Activated naive CD4-positive, alpha-beta T cell treated with anti-CD3 and anti-CD28 coated beads, Interleukin-2, amount 10 ng/mL, durations not matched to agents 7 days and 5 days (primary cell): Measurements from ENCODE around the gene AVPR2.

Source experiments
- CTCF ChIA-PET: fragments of 350-600 bp; sonication (Branson Sonifier 250); formaldehyde crosslinking; loops from one replicate; lab custom pipeline; 2021; ENCODE audit warnings: antibody characterized with exemption; lab: Charles Lee
- DNase-seq: peaks from one replicate; pipeline ENCODE4 v3.0.0-alpha.2; 2020
- H3K27ac Mint-ChIP-seq: one replicate; pipeline ENCODE4 v1.8.0; 2021; ENCODE audit warnings: mild to moderate bottlenecking, moderate library complexity, mixed read lengths
- H3K27me3 Mint-ChIP-seq: one replicate; pipeline ENCODE4 v1.8.0; 2021; ENCODE audit warnings: mild to moderate bottlenecking, mixed read lengths
- H3K36me3 Mint-ChIP-seq: one replicate; pipeline ENCODE4 v1.8.0; 2021; ENCODE audit warnings: mixed read lengths
- H3K4me1 Mint-ChIP-seq: one replicate; pipeline ENCODE4 v1.8.0; 2021; ENCODE audit warnings: mixed read lengths
- H3K4me3 Mint-ChIP-seq: one replicate; pipeline ENCODE4 v1.8.0; 2021; ENCODE audit warnings: mild to moderate bottlenecking, moderate library complexity, mixed read lengths
- H3K9me3 Mint-ChIP-seq: one replicate; pipeline ENCODE4 v1.8.0; 2021; ENCODE audit warnings: mixed read lengths

The AVPR2 gene

DNA sequence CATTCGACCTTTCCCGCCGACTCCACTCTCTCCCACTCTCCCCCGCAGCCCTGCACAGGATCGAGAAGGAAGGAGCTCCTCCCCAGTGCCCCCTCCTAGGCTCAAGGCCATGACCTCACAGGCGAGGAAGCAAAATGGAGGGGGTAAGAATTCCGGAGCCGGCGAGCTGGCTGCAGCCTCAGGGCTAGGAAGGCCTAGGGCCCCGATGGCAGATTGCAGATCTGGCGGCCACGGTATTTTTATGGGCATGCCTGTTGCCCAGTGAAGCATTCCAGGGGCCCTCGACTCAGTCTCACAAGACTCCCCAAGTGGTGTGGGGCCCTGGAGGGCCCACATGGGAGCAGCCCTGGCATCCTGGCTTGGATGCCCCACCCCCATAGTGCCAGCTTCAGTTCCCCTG, 17.6 kb upstream of the AVPR2 start:
- Mint-ChIP-seq H3K4me1 (peaks cover 8% of the 10 kb centered on the region), H3K27me3 (peaks cover 89% of the 10 kb centered on the region), H3K4me3 (no peak overlapping the region), H3K36me3 (no peaks in the 10 kb centered on the region), H3K27ac (no peak overlapping the region), H3K9me3 (no peaks in the 10 kb centered on the region)
- no peak for DNase-seq
- CTCF ChIA-PET = no interaction called here

DNA sequence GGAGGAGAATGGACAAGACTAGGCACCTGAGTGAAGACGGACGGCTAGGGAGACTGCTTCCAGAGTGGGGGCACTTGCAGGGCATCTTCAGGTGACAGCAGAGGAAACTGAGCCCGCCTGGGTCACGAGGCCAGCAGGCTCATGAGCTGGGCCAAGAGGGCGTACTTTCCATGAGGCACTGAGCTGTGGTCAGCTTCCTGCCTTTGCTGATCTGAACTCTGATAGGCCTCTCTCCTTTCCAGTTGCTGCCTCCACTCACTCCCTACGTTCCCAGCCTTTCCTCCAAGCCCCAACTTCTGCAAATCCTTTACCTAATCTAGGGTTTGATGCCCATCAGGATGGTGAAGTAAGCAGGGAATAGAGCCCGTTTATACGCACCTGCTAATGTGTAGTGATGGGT, 17.1 kb upstream of the AVPR2 start:
- Mint-ChIP-seq H3K27ac (no peak overlapping the region), H3K36me3 (no peaks in the 10 kb centered on the region), H3K27me3 (peaks cover 89% of the 10 kb centered on the region), H3K4me1 (peaks cover 8% of the 10 kb centered on the region), H3K4me3 (no peak overlapping the region), H3K9me3 (no peaks in the 10 kb centered on the region)
- no peak for DNase-seq
- CTCF ChIA-PET = no interaction called here

- CTCF ChIA-PET = no interaction called here
- H3K27ac Mint-ChIP-seq = no peak overlapping the region
- no peak for DNase-seq
- H3K27me3 Mint-ChIP-seq = peaks cover 89% of the 10 kb centered on the region
- H3K9me3 Mint-ChIP-seq = no peaks in the 10 kb centered on the region
- no peaks in the 10 kb centered on the region for H3K36me3 Mint-ChIP-seq
- H3K4me3 Mint-ChIP-seq = no peak overlapping the region
- peaks cover 8% of the 10 kb centered on the region for H3K4me1 Mint-ChIP-seq
Observed at GRCh38 chrX:153888344-153888743, 16.1 kb upstream of the AVPR2 start.

DNA sequence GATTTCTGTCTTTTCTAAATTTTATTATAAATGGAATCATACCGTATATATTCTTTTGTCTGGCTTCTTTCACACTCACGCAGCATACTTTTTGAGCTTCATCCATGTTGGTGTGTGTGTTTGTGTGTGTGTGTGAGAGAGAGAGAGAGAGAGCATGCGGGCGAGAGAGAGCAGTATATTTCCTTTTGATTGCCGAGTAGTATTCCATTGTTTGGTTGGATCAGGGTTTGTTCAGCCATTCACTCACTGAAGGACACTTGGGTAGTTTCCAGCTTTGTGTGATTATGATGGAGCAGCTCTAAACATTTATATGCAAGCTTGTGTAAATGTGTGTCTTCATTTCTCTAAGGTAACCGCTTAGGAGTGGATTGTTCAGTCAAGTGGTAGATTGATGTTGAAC, 15.3 kb upstream of the AVPR2 start:
- CTCF ChIA-PET = no interaction called here
- no peak overlapping the region for H3K27ac Mint-ChIP-seq
- H3K4me3 Mint-ChIP-seq = no peak overlapping the region
- H3K9me3 Mint-ChIP-seq = no peaks in the 10 kb centered on the region
- H3K27me3 Mint-ChIP-seq = peaks cover 89% of the 10 kb centered on the region
- peaks cover 8% of the 10 kb centered on the region for H3K4me1 Mint-ChIP-seq
- no peaks in the 10 kb centered on the region for H3K36me3 Mint-ChIP-seq
- no peak for DNase-seq

DNA sequence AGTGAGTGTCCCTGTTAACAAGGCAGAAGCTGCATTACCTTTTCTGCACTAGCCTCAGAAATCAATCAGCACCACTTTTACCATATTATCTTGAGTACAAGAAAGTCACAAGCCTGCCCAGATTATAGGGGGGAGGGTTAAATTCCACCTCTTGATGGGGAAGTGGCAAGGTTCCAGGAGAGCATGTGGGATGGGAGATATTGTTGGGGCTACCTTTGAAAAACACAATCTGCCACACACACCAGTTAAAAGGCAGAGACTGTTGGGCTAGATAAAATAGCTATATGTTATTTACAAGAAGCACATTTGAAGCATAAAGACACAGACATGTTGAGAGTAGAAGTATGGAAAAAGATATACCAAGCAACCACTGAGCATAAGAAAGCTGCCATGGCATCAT, 6.6 kb upstream of the AVPR2 start:
- DNase-seq = no peak
- no peaks in the 10 kb centered on the region for H3K9me3 Mint-ChIP-seq
- H3K36me3 Mint-ChIP-seq = no peaks in the 10 kb centered on the region
- H3K27ac Mint-ChIP-seq = no peak overlapping the region
- peaks cover 24% of the 10 kb centered on the region for H3K27me3 Mint-ChIP-seq
- CTCF ChIA-PET = no interaction called here
- no peak overlapping the region for H3K4me3 Mint-ChIP-seq
- H3K4me1 Mint-ChIP-seq = peaks cover 17% of the 10 kb centered on the region

- Mint-ChIP-seq H3K9me3 (no peaks in the 10 kb centered on the region), H3K4me3 (peak overlapping the region; percentile 48), H3K4me1 (peaks cover 32% of the 10 kb centered on the region), H3K36me3 (no peaks in the 10 kb centered on the region), H3K27ac (peak overlapping the region; percentile 62), H3K27me3 (peaks cover 10% of the 10 kb centered on the region)
- peak; percentile 75 for DNase-seq
- CTCF ChIA-PET = interaction anchor here (0.8 kb wide), 1 partner anchor 197 kb away, joined by 3 read pairs; no protein-coding TSS in a partner anchor
Observed at GRCh38 chrX:153900831-153901752, 3.4 kb upstream of the AVPR2 start.

DNA sequence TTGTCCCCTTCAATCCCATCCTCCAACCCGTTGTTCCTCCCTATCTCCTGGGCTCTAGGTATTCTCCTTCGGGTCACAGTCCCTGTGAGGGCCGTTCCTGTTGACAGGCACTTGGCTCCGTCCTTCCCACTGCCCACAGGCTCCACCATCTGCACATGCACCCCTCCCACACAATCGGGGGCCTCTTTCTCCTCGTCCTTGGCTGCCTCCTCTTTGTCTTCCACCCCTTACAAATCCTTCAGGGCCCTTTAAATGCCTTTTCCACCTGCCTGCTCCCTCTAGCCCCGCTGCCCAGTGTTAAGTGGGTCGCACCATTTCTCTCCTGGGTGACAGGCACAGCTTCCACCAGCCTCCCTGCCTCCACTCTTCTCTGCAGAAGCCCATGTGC, 2.7 kb upstream of the AVPR2 start:
- DNase-seq = no peak
- peaks cover 4% of the 10 kb centered on the region for H3K27me3 Mint-ChIP-seq
- no peaks in the 10 kb centered on the region for H3K9me3 Mint-ChIP-seq
- H3K4me1 Mint-ChIP-seq = peaks cover 32% of the 10 kb centered on the region
- no peaks in the 10 kb centered on the region for H3K36me3 Mint-ChIP-seq
- CTCF ChIA-PET = no interaction called here
- no peak overlapping the region for H3K27ac Mint-ChIP-seq
- H3K4me3 Mint-ChIP-seq = no peak overlapping the region

DNA sequence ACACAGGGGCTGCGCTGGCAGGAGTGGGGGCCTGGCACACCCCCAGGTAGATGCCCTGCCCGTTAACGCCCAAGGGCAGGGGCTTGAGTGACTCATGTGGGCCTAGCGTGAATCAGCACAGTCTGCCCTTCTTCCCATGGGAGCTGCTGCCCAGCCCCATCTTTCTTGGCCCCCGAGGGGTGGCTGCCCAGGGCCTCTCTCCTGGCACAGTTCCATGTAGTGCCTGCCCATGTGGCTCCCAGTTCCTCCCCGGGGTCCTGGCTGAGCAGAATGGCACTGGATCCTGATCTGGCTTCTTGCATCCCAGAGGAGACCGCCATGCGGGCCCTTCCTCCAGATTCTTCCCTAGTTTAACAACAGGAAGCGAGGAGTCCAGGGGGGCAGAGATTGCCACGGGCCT, 2.1 kb upstream of the AVPR2 start:
- Mint-ChIP-seq H3K4me1 (peaks cover 32% of the 10 kb centered on the region), H3K27ac (no peak overlapping the region), H3K36me3 (no peaks in the 10 kb centered on the region), H3K27me3 (peaks cover 4% of the 10 kb centered on the region), H3K9me3 (no peaks in the 10 kb centered on the region), H3K4me3 (no peak overlapping the region)
- CTCF ChIA-PET = no interaction called here
- no peak for DNase-seq

GRCh38 chrX:153903238-153903980, 1.1 kb upstream of the AVPR2 start:
- DNase-seq = no peak
- CTCF ChIA-PET = no interaction called here

GRCh38 chrX:153905481-153906095, 1.1 kb downstream of the AVPR2 start:
- peaks cover 5% of the 10 kb centered on the region for H3K36me3 Mint-ChIP-seq
- peaks cover 4% of the 10 kb centered on the region for H3K27me3 Mint-ChIP-seq
- H3K27ac Mint-ChIP-seq = no peak overlapping the region
- H3K9me3 Mint-ChIP-seq = no peaks in the 10 kb centered on the region
- CTCF ChIA-PET = no interaction called here
- H3K4me1 Mint-ChIP-seq = peaks cover 30% of the 10 kb centered on the region
- no peak for DNase-seq
- no peak overlapping the region for H3K4me3 Mint-ChIP-seq

More at GRCh38 chrX:153903238-153903980, 1.1 kb upstream of the AVPR2 start:
- H3K4me3 Mint-ChIP-seq = peak overlapping the region; percentile 13
- peaks cover 4% of the 10 kb centered on the region for H3K27me3 Mint-ChIP-seq
- no peaks in the 10 kb centered on the region for H3K9me3 Mint-ChIP-seq
- peak overlapping the region; percentile 73 for H3K27ac Mint-ChIP-seq
- H3K4me1 Mint-ChIP-seq = peaks cover 32% of the 10 kb centered on the region
- peaks cover 3% of the 10 kb centered on the region for H3K36me3 Mint-ChIP-seq

- H3K4me3 Mint-ChIP-seq = no peak overlapping the region
- peak overlapping the region; percentile 42 for H3K27ac Mint-ChIP-seq
- peaks cover 5% of the 10 kb centered on the region for H3K36me3 Mint-ChIP-seq
- DNase-seq = no peak
- H3K4me1 Mint-ChIP-seq = peaks cover 23% of the 10 kb centered on the region
- CTCF ChIA-PET = interaction anchor here (0.9 to 1.1 kb wide), 2 partner anchors 41 to 53 kb away, joined by 3 to 7 read pairs; no protein-coding TSS in a partner anchor
- H3K9me3 Mint-ChIP-seq = no peaks in the 10 kb centered on the region
- peaks cover 4% of the 10 kb centered on the region for H3K27me3 Mint-ChIP-seq
Observed at GRCh38 chrX:153906126-153906917, 1.8 kb downstream of the AVPR2 start.

- Mint-ChIP-seq H3K9me3 (no peaks in the 10 kb centered on the region), H3K4me3 (no peak overlapping the region), H3K27ac (no peak overlapping the region), H3K27me3 (no peaks in the 10 kb centered on the region), H3K36me3 (peaks cover 11% of the 10 kb centered on the region), H3K4me1 (peaks cover 22% of the 10 kb centered on the region)
- no peak for DNase-seq
- CTCF ChIA-PET = interaction anchor here (1.1 kb wide), 1 partner anchor 40 kb away, joined by 7 read pairs; no protein-coding TSS in a partner anchor
Observed at GRCh38 chrX:153907456-153907855, 3.0 kb downstream of the AVPR2 start.

GRCh38 chrX:153908219-153908860, 3.9 kb downstream of the AVPR2 start:
- Mint-ChIP-seq H3K27ac (no peak overlapping the region), H3K9me3 (no peaks in the 10 kb centered on the region), H3K4me1 (peaks cover 18% of the 10 kb centered on the region), H3K27me3 (no peaks in the 10 kb centered on the region), H3K36me3 (peaks cover 11% of the 10 kb centered on the region), H3K4me3 (no peak overlapping the region)
- CTCF ChIA-PET = interaction anchor here (1.0 kb wide), 1 partner anchor 39 kb away, joined by 3 read pairs; no protein-coding TSS in a partner anchor
- DNase-seq = no peak
